ENCODE data around the gene RRP1B.
A peak's percentile ranks its signal among the peaks of the same experiment; 100 is the strongest.

The RRP1B gene

GRCh38 chr21:43726686-43727518 lies 67.5 kb downstream of the RRP1B start:
- no peak for DNase-seq (ENCODE audit: low spot score)

- no peak for DNase-seq (ENCODE audit: low spot score)
Observed at GRCh38 chr21:43727519-43728153, 68.3 kb downstream of the RRP1B start.

GRCh38 chr21:43728154-43728466 lies 68.8 kb downstream of the RRP1B start:
- DNase-seq (ENCODE audit: low spot score), result no peak

GRCh38 chr21:43728467-43729390 lies 69.4 kb downstream of the RRP1B start:
- DNase-seq (ENCODE audit: low spot score), result peak; percentile 74

GRCh38 chr21:43731476-43731875 lies 72.1 kb downstream of the RRP1B start:
- DNase-seq (ENCODE audit: low spot score), result no peak

GRCh38 chr21:43731891-43732711 lies 72.7 kb downstream of the RRP1B start:
- DNase-seq (ENCODE audit: low spot score), result no peak

- no peak for DNase-seq (ENCODE audit: low spot score)
Observed at GRCh38 chr21:43733060-43733459, 73.7 kb downstream of the RRP1B start.

GRCh38 chr21:43733529-43734071 lies 74.2 kb downstream of the RRP1B start:
- no peak for DNase-seq (ENCODE audit: low spot score)

- no peak for DNase-seq (ENCODE audit: low spot score)
Observed at GRCh38 chr21:43734131-43734927, 75.0 kb downstream of the RRP1B start.

- DNase-seq (ENCODE audit: low spot score), result no peak
Observed at GRCh38 chr21:43734928-43735229, 75.5 kb downstream of the RRP1B start.

- DNase-seq (ENCODE audit: low spot score), result no peak
Observed at GRCh38 chr21:43735236-43736091, 76.1 kb downstream of the RRP1B start.

GRCh38 chr21:43736224-43736883 lies 77.0 kb downstream of the RRP1B start:
- no peak for DNase-seq (ENCODE audit: low spot score)

GRCh38 chr21:43737158-43737950 lies 78.0 kb downstream of the RRP1B start:
- DNase-seq (ENCODE audit: low spot score), result no peak

- DNase-seq (ENCODE audit: low spot score), result no peak
Observed at GRCh38 chr21:43739621-43740435, 80.5 kb downstream of the RRP1B start.

- no peak for DNase-seq (ENCODE audit: low spot score)
Observed at GRCh38 chr21:43740497-43741156, 81.3 kb downstream of the RRP1B start.

GRCh38 chr21:43741423-43742096 lies 82.2 kb downstream of the RRP1B start:
- no peak for DNase-seq (ENCODE audit: low spot score)

Data from HuH-7.5 (cell line).